ENCODE measurements around the gene TANC1.

TANC1 gene

GRCh38 chr2:159065313-159065712, 96.9 kb downstream of the TANC1 start:
- Histone ChIP-seq H3K4me1 (ENCODE audit: insufficient read depth, low read length) (no peaks in the 10 kb centered on the region), H2AFZ (ENCODE audit: low read depth, low read length) (no peak overlapping the region), H3K79me2 (ENCODE audit: insufficient read depth, low read length) (no peaks in the 10 kb centered on the region), H3K27me3 (ENCODE audit: insufficient read depth, low read length, poor library complexity) (no peaks in the 10 kb centered on the region), H3K9me3 (ENCODE audit: insufficient read depth, low read length, severe bottlenecking) (no peaks in the 10 kb centered on the region), H4K20me1 (ENCODE audit: insufficient read depth, low read length) (no peaks in the 10 kb centered on the region), H3K9ac (ENCODE audit: low read depth, low read length) (no peak overlapping the region), H3K27ac (ENCODE audit: low read length) (no peak overlapping the region), H3K4me3 (ENCODE audit: low read depth in 1 of 2, low read length in 2 of 2) (no peak overlapping the region), H3K36me3 (ENCODE audit: insufficient read depth, low read length) (no peaks in the 10 kb centered on the region), H3K4me2 (ENCODE audit: insufficient read depth, low read length) (no peak overlapping the region)
- ATAC-seq (ENCODE audit: insufficient read depth, low read depth): no peak
- TF ChIP-seq EZH2 (IDR thresholded peaks at IDR 0.05; ENCODE audit: borderline replicate concordance, low read depth, low read length, severe bottlenecking) (no peak), CTCF (IDR thresholded peaks at IDR 0.05; ENCODE audit: borderline replicate concordance, extremely low read depth, low read length, poor library complexity, severe bottlenecking) (no peak)
- DNase-seq: no peak

- no peaks in the 10 kb centered on the region for H3K79me2 ChIP-seq (ENCODE audit: insufficient read depth, low read length)
- no peaks in the 10 kb centered on the region for H4K20me1 ChIP-seq (ENCODE audit: insufficient read depth, low read length)
- ATAC-seq (ENCODE audit: insufficient read depth, low read depth) (no peak), DNase-seq (no peak)
- TF ChIP-seq CTCF (IDR thresholded peaks at IDR 0.05; ENCODE audit: borderline replicate concordance, extremely low read depth, low read length, poor library complexity, severe bottlenecking) (no peak), EZH2 (IDR thresholded peaks at IDR 0.05; ENCODE audit: borderline replicate concordance, low read depth, low read length, severe bottlenecking) (no peak)
- H3K9me3 ChIP-seq (ENCODE audit: insufficient read depth, low read length, severe bottlenecking): no peaks in the 10 kb centered on the region
- H3K27ac ChIP-seq (ENCODE audit: low read length): no peak overlapping the region
- H3K4me1 ChIP-seq (ENCODE audit: insufficient read depth, low read length): no peaks in the 10 kb centered on the region
- H3K4me3 ChIP-seq (ENCODE audit: low read depth in 1 of 2, low read length in 2 of 2): no peak overlapping the region
- no peak overlapping the region for H3K4me2 ChIP-seq (ENCODE audit: insufficient read depth, low read length)
- no peak overlapping the region for H3K9ac ChIP-seq (ENCODE audit: low read depth, low read length)
- no peaks in the 10 kb centered on the region for H3K27me3 ChIP-seq (ENCODE audit: insufficient read depth, low read length, poor library complexity)
- no peak overlapping the region for H2AFZ ChIP-seq (ENCODE audit: low read depth, low read length)
- no peaks in the 10 kb centered on the region for H3K36me3 ChIP-seq (ENCODE audit: insufficient read depth, low read length)
These were observed 97.5 kb downstream of the TANC1 start for GRCh38 chr2:159065891-159066290.

GRCh38 chr2:159066541-159067156, 98.2 kb downstream of the TANC1 start:
- no peak for ATAC-seq (ENCODE audit: insufficient read depth, low read depth)
- Histone ChIP-seq H3K9ac (ENCODE audit: low read depth, low read length) (no peak overlapping the region), H3K27me3 (ENCODE audit: insufficient read depth, low read length, poor library complexity) (no peaks in the 10 kb centered on the region), H3K9me3 (ENCODE audit: insufficient read depth, low read length, severe bottlenecking) (no peaks in the 10 kb centered on the region), H3K4me3 (ENCODE audit: low read depth in 1 of 2, low read length in 2 of 2) (no peak overlapping the region), H3K4me1 (ENCODE audit: insufficient read depth, low read length) (no peaks in the 10 kb centered on the region), H3K27ac (ENCODE audit: low read length) (no peak overlapping the region), H3K4me2 (ENCODE audit: insufficient read depth, low read length) (no peak overlapping the region), H4K20me1 (ENCODE audit: insufficient read depth, low read length) (no peaks in the 10 kb centered on the region), H3K79me2 (ENCODE audit: insufficient read depth, low read length) (no peaks in the 10 kb centered on the region), H3K36me3 (ENCODE audit: insufficient read depth, low read length) (no peaks in the 10 kb centered on the region), H2AFZ (ENCODE audit: low read depth, low read length) (no peak overlapping the region)
- DNase-seq: no peak
- no peak for TF ChIP-seq EZH2 (IDR thresholded peaks at IDR 0.05; ENCODE audit: borderline replicate concordance, low read depth, low read length, severe bottlenecking)
- no peak for TF ChIP-seq CTCF (IDR thresholded peaks at IDR 0.05; ENCODE audit: borderline replicate concordance, extremely low read depth, low read length, poor library complexity, severe bottlenecking)

Measured in DND-41 (cell line).